ENCODE results near the gene C4orf50. TPM values are rescaled to one million over a fixed set of nuclear protein-coding genes. Genes with fewer than 3 reads are reported as not detected.

Gene C4orf50
- total RNA-seq, 1 experiment from 2014 or later, result 0.17 TPM

GRCh38 chr4:5930456-5930855, 87.8 kb downstream of the C4orf50 start:
- Histone ChIP-seq H3K56ac (ENCODE audit: insufficient read length, low read depth, low read length) (no peak overlapping the region), H3T11ph (ENCODE audit: low read length) (no peak overlapping the region), H4K8ac (replicated peaks; ENCODE audit: insufficient read length, low read depth, low read length) (no peak overlapping the region), H3K4ac (ENCODE audit: low read depth, low read length) (no peak overlapping the region), H2AK5ac (ENCODE audit: insufficient read length, low read length) (no peak overlapping the region), H2BK120ac (ENCODE audit: low read depth, low read length, poor library complexity, severe bottlenecking) (no peak overlapping the region), H2BK20ac (ENCODE audit: low read depth, low read length, poor library complexity, severe bottlenecking) (no peak overlapping the region), H3K9me3 (ENCODE audit: control insufficient read depth, low read depth, low read length) (no peaks in the 10 kb centered on the region), H4K91ac (ENCODE audit: insufficient read length, low read depth, low read length) (no peak overlapping the region), H2BK15ac (ENCODE audit: low read depth, low read length) (no peak overlapping the region), H3K14ac (ENCODE audit: insufficient read depth, low read length) (no peak overlapping the region), H3K18ac (ENCODE audit: insufficient read length, low read depth, low read length) (no peak overlapping the region), H3K4me2 (ENCODE audit: insufficient read depth, insufficient read length, low read length) (no peak overlapping the region), H3K79me1 (ENCODE audit: insufficient read depth, low read depth, low read length, poor library complexity, severe bottlenecking) (no peaks in the 10 kb centered on the region), H2AFZ (ENCODE audit: low read length) (no peak overlapping the region), H3K79me2 (ENCODE audit: insufficient read depth, low read length) (no peaks in the 10 kb centered on the region), H3K27me3 (ENCODE audit: insufficient read depth, low read length) (no peaks in the 10 kb centered on the region), H3K23ac (ENCODE audit: insufficient read length, low read depth, low read length) (no peak overlapping the region), H4K5ac (ENCODE audit: insufficient read length, low read depth, low read length) (no peak overlapping the region), H4K20me1 (ENCODE audit: control insufficient read depth, insufficient read depth, insufficient read length) (no peaks in the 10 kb centered on the region), H2BK5ac (ENCODE audit: insufficient read length, low read length) (no peak overlapping the region), H3K9ac (ENCODE audit: extremely low read depth, insufficient read length, low read length) (no peak overlapping the region), H2BK12ac (ENCODE audit: insufficient read length, low read depth, low read length) (no peak overlapping the region), H3K27ac (ENCODE audit: insufficient read length, low read depth, low read length) (no peak overlapping the region), H3K4me1 (ENCODE audit: insufficient read depth, low read length) (peaks cover 3% of the 10 kb centered on the region; the same call in 1 of the 2 replicates), H3K23me2 (ENCODE audit: insufficient read length, low read depth, low read length, poor library complexity, severe bottlenecking) (no peaks in the 10 kb centered on the region)
- DNase-seq, result no peak
- TF ChIP-seq, protein P1, sequence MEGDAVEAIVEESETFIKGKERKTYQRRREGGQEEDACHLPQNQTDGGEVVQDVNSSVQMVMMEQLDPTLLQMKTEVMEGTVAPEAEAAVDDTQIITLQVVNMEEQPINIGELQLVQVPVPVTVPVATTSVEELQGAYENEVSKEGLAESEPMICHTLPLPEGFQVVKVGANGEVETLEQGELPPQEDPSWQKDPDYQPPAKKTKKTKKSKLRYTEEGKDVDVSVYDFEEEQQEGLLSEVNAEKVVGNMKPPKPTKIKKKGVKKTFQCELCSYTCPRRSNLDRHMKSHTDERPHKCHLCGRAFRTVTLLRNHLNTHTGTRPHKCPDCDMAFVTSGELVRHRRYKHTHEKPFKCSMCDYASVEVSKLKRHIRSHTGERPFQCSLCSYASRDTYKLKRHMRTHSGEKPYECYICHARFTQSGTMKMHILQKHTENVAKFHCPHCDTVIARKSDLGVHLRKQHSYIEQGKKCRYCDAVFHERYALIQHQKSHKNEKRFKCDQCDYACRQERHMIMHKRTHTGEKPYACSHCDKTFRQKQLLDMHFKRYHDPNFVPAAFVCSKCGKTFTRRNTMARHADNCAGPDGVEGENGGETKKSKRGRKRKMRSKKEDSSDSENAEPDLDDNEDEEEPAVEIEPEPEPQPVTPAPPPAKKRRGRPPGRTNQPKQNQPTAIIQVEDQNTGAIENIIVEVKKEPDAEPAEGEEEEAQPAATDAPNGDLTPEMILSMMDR (conservative IDR thresholded peaks at IDR 0.05), result no peak
- no peak overlapping the region for H3K4me3 Mint-ChIP-seq
- peaks cover 15 to 21% of the 10 kb centered on the region in 2 experiments for H3K4me1 Mint-ChIP-seq
- no peaks in the 10 kb centered on the region for H3K36me3 Mint-ChIP-seq (ENCODE audit: insufficient read depth in 1 of 3, low read depth in 3 of 3)
- no peak overlapping the region for H3K27ac Mint-ChIP-seq
- no CpG with 5 or more reads among the region's 8 CpGs for WGBS (ENCODE audit: extremely low coverage, insufficient read length, low lambda C conversion rate)
- no peaks in the 10 kb centered on the region for H3K9me3 Mint-ChIP-seq
- H3K27me3 Mint-ChIP-seq (ENCODE audit: low read depth), result peaks cover 36% of the 10 kb centered on the region

Data from H9 (cell line).